ENCODE measurements around the gene PKDREJ. TPM values are rescaled to one million over a fixed set of nuclear protein-coding genes. Genes with fewer than 3 reads are reported as not detected.

The PKDREJ gene
- total RNA-seq, 1 experiment from 2014 or later = 0.04 TPM

- Histone ChIP-seq H3K23me2 (ENCODE audit: insufficient read length, low read depth, low read length, poor library complexity, severe bottlenecking) (no peaks in the 10 kb centered on the region), H3K9ac (ENCODE audit: extremely low read depth, insufficient read length, low read length) (no peak overlapping the region), H4K20me1 (ENCODE audit: control insufficient read depth, insufficient read depth, insufficient read length) (no peaks in the 10 kb centered on the region), H2AFZ (ENCODE audit: low read length) (no peak overlapping the region), H3K14ac (ENCODE audit: insufficient read depth, low read length) (no peak overlapping the region), H2BK5ac (ENCODE audit: insufficient read length, low read length) (no peak overlapping the region), H3K4me1 (ENCODE audit: insufficient read depth, low read length) (no peaks in the 10 kb centered on the region), H3K56ac (ENCODE audit: insufficient read length, low read depth, low read length) (no peak overlapping the region), H3K18ac (ENCODE audit: insufficient read length, low read depth, low read length) (no peak overlapping the region), H2BK120ac (ENCODE audit: low read depth, low read length, poor library complexity, severe bottlenecking) (no peak overlapping the region), H3K27me3 (ENCODE audit: insufficient read depth, low read length) (no peaks in the 10 kb centered on the region), H3K79me2 (ENCODE audit: insufficient read depth, low read length) (no peaks in the 10 kb centered on the region), H2BK12ac (ENCODE audit: insufficient read length, low read depth, low read length) (no peak overlapping the region), H3K79me1 (ENCODE audit: insufficient read depth, low read depth, low read length, poor library complexity, severe bottlenecking) (no peaks in the 10 kb centered on the region), H4K8ac (replicated peaks; ENCODE audit: insufficient read length, low read depth, low read length) (no peak overlapping the region), H2BK20ac (ENCODE audit: low read depth, low read length, poor library complexity, severe bottlenecking) (no peak overlapping the region), H3K4ac (ENCODE audit: low read depth, low read length) (no peak overlapping the region), H4K5ac (ENCODE audit: insufficient read length, low read depth, low read length) (no peak overlapping the region), H3K9me3 (ENCODE audit: control insufficient read depth, low read depth, low read length) (no peaks in the 10 kb centered on the region), H3K27ac (ENCODE audit: insufficient read length, low read depth, low read length) (no peak overlapping the region), H2AK5ac (ENCODE audit: insufficient read length, low read length) (no peak overlapping the region), H3T11ph (ENCODE audit: low read length) (no peak overlapping the region), H2BK15ac (ENCODE audit: low read depth, low read length) (no peak overlapping the region), H3K4me2 (ENCODE audit: insufficient read depth, insufficient read length, low read length) (no peak overlapping the region), H3K23ac (ENCODE audit: insufficient read length, low read depth, low read length) (no peak overlapping the region), H4K91ac (ENCODE audit: insufficient read length, low read depth, low read length) (no peak overlapping the region)
- H3K27ac Mint-ChIP-seq = peak overlapping the region in 1 of 3 experiments; percentile 24; a peak in 1 of 7 replicates
- H3K9me3 Mint-ChIP-seq = peaks cover 20 to 29% of the 10 kb centered on the region in 2 experiments
- WGBS (ENCODE audit: extremely low coverage, insufficient read length, low lambda C conversion rate) = 100% methylated on average over 8 of the region's 28 CpGs
- DNase-seq = no peak
- no peaks in the 10 kb centered on the region for H3K4me1 Mint-ChIP-seq
- no peak overlapping the region for H3K4me3 Mint-ChIP-seq
- no peaks in the 10 kb centered on the region; the same call in 1 of the 2 replicates for H3K27me3 Mint-ChIP-seq (ENCODE audit: low read depth)
- H3K36me3 Mint-ChIP-seq (ENCODE audit: insufficient read depth in 1 of 3, low read depth in 3 of 3) = peaks cover 10 to 36% (median 16%) of the 10 kb centered on the region in 3 experiments
- no peak for TF ChIP-seq CTCF (conservative IDR thresholded peaks at IDR 0.05)
Observed at GRCh38 chr22:46214616-46215015, 48.5 kb downstream of the PKDREJ start.

Data from H9 (cell line).